GM21737 (cell line): ENCODE data around the gene HDAC4.

Experiments
- ATAC-seq: cut with Tn5 transposase; IDR thresholded peaks from one replicate; pipeline ENCODE4 v1.9.1; 2021; ENCODE audit warnings: mild to moderate bottlenecking, moderate library complexity; ENCODE audit not compliant: unreplicated experiment

Gene HDAC4

DNA sequence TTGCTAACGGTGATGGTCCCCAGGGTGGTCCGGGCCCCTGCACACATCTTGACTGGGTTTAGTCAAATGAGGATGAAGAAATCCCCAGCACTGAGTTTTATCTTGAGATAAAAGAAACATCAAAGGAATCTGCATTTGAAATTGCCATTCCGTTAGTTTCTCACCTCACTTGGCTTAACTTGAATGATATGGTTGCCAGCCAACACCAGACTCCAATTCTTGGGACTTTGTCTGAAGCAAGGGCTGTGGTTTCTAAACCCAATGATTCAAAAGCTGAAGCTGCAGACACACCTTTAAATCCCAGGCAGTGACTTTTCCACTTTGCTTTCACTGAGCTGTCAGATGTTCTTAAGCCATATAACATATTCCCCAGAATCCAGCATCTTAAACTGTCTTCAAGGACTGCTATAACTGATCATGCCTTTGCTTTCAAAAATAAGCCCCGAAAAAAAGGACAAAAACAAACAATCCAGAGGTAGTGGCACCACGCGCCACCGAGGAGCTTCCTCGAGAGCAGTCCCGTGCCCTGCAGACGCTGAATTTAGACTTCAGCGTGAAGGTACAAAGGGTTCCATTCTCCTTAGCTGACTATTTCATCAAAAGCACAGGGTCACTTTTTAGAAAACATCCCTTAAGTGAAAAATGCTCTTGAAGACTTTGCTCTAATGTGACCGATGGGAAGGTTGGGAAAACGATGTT lies 189.3 kb downstream of the HDAC4 start:
- ATAC-seq = no peak

DNA sequence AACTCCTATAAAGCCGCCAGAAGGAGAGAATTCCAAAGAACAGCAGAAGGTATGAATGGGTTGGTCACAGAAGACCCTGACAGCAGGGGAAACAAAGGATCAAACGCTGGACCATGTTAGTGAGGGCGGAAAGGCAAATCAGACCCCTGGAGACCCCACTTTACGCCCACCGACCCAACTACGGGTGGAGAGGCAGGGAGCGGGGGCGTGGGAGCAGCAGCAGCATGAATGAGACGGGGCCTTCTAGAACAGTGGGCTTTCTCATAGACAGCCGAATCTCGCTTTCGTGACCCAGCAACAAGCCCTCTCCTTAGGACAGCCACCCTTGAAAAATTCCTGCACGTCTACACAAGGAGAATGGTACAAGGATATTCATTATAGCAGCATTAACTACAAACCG lies 191.0 kb downstream of the HDAC4 start:
- no peak for ATAC-seq

DNA sequence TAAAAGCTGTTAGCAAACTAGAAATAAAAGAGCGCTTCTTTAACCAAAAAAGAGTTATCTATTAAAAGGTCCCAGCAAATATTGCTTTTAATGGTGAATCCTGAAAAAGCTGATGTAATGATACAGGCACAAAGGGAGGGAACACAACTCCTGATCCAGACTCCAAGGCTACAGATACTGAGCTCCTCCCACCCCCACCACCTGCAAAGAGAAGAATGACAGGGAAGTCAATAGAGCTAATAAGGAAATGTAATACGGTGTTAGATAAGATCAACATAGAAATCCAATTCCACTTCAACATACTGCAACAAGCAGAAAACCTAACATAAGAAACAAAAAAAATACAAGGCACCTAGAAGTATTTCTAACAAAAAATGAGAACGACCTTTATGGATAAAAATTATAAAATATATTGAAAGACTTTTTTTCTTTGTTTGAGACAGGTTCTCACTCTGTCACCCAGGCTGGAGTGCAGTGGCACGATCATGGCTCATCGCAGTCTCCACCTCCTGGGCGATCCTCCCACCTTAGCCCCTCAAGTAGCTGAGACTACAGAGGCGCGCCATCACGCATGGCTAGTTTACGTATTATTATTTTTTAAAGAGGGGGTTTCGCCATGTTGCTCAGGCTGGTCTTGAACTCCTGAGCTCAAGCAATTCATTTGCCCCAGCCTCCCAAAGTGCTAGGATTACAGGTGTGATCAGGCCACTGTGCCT lies 192.2 kb downstream of the HDAC4 start:
- no peak for ATAC-seq

DNA sequence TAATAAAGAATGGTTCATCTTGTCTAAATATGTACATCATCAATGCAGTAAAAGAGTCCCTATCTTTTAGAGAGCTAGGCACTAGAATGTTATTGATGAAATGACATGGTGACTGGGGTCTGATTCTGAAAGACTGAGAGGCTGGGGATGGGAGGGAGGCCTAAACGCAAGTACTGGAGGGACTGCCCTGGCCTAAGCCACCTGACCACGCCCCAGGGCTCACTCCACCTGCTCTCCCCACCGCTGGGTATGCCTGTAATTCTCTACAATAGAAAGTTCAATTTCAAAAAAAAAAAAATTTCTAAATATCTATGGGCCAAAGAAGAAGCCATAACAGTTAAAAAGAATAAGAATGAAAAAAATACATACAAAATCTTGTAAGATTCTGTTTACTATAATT lies 194.0 kb downstream of the HDAC4 start:
- no peak for ATAC-seq

DNA sequence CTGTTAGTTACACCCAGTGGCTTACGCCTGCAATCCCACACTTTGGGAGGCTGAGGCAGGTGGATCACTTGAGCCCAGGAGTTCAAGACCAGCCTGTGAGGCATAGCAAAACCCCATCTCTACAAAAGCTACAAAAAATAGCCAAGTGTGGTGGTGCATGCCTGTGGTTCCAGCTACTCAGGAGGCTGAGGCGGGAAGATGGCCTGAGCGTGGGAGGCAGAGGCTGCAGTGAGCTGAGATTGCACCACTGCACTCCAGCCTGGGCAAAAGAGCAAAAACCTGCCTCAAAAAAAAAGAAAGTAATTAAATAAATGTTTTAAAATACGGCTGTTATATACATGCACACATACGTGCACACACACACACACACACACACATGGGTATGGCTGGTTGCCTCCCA lies 194.8 kb downstream of the HDAC4 start:
- no peak for ATAC-seq

DNA sequence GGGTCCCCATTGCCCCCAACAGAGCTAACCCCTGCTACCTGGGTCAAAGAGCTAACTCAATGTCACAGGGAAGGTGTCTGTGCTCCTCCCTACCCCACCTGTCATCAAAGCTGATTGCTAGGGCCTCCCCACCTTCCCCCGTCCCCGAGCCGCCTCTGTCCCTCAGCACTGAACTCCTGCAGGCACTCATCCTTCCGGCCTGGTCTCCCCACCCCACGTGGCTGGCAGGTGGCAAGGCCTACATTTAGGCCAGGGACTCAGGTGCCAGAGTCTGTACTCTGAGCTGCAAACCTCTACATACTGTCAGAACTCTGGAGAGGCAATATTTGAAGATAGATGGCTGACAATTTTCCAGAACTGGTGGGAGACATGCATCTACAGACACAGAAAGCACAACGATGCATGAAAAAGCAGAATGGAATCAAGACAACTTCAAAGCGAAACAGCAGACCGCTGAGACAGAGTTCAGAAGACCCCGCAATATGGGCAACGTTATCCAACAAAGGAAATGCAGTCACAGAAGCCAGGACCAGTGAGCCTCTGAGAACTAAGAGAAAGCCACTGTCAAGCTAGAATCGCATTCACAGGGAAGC lies 195.8 kb downstream of the HDAC4 start:
- no peak for ATAC-seq

DNA sequence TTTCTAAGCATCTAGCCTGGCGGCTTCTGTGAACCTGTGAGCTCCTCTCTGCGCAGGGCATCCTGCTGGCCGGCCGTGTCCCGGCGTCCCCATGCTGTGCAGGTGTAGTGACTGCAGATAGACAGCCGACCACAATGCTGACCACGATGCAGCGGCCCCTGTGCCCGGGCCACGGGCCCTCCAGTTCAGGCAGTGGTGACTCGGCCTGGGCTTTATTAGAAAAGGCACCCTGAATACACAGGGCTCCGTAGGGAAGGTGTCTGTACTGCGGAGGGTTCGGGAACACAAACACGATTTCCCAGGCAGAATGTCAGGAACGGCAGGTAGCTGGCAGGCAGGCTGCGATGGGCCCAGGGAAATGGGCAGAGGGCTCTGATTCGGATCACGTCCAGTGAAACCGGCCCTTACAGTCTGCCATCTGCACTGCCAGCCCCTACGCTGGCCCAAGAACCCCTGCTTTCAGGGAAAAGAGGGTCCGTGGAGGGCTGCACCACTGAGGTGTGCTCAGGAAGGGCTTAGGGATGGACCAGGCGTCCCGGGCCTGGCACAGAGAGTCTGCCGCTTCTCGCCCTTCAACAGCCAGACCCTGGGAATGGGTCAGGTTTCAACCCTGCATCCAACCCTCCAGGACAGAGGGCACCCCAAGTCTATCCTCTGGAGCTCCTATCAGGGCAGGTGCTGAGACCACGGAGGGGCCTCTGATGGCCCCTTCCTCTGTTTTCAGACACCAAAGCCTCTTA lies 196.5 kb downstream of the HDAC4 start:
- no peak for ATAC-seq

DNA sequence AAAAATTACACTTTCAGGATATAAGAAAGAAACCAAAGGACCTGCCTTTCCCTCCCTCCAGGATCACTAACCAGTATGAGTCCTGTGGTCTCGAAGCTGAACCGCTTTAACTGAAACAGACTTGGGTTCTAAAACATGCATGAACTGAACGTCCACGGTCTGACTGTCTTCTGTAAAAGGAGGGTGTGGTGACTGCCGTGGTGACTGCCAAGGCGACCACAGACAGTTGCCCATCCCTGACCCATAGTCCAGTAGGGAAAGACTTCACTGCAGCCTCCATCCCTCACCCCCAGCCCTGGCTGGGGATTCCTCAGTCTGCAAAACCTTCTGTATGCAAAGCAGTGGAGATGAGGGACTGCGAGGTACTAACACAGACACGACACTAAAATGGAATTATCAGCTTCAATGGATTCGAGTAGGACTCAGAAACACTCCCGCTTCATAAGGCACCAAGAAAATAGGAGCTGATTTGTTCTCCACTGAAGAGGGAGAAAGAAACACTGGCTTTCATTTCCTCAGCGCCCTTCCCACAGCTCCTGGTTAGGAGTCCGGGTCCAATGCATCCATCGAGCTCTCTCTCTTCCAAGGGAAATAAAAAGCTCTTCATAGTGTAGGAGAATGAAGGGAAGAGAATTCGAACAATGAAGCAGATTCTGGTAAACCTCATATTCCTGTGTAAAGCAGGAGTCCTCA lies 197.2 kb downstream of the HDAC4 start:
- ATAC-seq = no peak

DNA sequence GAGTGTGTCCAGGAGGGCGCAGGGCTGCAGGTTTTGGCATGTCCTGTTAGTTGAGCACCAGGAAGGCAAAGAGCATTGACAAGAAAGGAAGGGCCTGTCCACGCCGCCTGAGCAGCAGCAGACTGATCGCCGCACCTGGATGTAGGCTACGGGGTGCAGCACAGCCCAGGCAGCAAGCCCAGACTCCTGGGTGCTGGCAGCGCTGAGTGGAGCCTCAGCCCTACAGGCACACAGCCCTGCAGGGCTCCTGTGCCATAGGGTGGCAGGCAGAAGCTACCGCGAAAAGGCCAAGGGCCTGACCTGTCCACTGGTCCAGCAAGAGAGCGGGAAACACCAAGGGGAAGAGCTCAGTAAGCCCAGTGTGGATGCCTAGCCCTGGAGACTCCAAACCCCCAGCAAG lies 198.0 kb downstream of the HDAC4 start:
- ATAC-seq = no peak

DNA sequence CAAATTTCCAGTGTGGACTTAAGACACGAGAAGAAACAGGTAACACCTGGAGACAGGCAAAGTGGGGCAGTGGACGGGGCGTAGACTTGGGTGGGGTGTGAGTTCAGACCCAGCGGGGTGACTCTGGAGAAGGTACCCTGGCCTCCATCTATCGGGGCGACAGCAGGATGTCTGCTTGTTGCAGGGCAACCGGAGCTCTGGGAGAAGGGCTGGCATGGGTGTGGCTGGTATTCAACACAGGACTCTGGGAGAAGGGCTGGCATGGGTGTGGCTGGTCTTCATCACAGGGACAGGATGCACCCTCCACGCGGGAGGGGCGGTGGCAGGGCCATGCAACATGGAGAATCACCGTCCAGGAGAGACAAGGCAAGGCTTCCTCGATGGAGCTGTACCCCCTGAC lies 198.5 kb downstream of the HDAC4 start:
- ATAC-seq = no peak

DNA sequence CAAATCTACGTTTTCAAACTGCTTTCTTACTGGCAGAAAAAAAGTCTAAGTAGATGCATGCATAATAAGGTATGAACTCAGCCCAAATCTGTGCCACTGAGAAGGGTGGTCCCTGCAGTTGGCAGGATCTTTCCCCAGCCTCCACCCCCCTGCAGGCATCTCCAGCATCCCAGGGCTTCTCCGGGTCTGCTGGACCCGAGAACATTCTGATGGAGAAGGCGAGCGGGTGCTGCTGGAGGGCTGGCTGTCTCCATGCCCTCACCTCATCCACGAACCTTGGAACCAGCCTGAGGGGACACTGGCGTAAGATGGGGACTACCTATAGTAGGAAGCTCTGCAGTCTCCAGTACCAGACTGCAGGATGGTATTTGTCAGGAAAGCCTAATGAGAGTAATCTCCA lies 198.9 kb downstream of the HDAC4 start:
- no peak for ATAC-seq

DNA sequence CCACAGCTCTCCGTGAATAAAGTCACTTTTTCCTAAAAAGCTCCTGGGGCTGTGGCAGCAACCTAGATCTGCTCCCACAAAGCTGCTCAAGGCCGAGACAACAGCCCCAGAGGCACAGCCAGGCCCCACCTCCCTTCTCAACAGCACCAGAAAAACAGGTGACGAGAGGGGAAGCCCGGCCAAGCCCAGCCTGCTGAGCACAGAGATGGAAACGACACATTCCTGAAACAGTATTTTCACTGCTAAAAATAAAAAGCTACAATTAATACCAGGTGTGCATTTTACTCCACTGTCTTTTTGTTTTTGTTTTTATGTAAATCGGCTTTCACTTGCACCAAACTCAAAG lies 199.3 kb downstream of the HDAC4 start:
- no peak for ATAC-seq

DNA sequence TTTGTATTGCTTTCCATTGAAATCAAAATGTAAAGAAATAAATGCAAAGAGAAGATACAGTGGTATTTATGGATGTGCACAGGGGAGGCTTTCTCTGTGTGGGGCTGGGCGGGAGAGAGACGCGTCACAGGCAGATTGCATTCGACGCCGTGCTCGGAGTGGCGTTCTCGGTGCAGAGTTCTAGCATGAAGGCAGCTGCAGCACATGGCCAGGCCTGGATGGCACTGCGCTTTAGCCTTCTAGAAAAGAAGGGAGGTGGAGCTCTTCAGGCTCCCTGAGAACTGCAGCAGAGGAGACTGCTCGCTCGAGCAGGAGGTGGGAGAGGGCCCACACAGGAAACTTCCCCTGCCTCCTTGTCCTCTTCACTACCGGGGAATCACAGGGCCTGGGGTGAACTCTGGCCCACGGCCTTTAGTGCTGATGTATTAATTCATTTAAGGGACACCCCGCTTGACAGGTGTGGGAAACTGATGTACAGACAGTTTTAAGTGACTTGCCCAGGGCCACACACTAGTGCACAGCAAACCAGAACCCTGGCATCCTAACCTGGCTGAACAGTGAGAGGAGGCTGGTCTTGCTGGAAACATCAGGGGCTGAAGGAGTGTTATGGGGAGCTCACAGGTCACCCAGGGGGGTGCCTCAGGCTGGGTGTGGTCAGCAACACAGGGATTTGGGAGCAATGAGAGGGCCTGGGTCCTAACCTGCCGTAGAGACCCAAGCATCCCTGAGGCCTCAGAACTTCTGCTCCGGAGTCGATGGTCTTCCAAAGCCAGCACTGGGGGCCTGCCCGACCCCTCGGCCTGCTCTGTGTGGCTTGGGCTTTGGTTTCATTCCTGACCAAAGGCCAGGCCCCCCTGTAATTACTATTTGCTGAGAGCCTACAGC lies 199.9 kb downstream of the HDAC4 start:
- no peak for ATAC-seq

DNA sequence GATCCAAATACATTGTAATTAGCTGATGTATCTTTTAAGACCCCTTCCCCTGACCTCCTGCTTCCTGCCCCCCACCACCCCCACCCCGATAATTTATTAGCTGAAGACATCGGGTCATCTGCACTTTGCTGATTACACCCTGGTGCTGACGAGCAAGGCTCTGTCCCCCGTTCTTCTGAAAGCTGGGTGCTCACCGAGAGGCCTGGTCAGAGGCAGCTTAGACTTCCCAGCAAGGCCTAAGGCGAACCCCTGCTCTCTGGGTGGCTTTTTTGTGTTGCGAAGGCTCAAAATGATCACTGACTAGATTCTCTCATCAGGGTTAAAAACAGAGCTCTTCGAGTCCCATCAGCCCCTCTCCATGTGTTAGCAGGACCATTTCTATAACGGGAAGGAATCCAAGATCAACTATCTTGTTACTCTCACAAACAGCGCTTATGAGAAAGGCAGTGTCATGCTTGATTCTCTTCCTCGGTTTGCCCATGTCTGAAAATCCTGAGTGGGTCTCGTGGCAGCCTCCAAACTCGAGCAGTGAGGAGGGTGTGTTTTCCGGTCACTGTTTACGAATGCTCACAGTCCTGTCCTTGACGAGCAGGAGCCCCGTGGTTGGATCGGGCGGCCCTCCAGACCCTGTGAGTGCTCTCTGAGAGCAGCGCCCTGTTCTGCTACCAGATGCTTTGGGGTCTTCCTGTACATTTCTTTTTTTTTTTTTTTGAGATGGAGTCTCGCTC lies 201.6 kb downstream of the HDAC4 start:
- ATAC-seq = no peak

DNA sequence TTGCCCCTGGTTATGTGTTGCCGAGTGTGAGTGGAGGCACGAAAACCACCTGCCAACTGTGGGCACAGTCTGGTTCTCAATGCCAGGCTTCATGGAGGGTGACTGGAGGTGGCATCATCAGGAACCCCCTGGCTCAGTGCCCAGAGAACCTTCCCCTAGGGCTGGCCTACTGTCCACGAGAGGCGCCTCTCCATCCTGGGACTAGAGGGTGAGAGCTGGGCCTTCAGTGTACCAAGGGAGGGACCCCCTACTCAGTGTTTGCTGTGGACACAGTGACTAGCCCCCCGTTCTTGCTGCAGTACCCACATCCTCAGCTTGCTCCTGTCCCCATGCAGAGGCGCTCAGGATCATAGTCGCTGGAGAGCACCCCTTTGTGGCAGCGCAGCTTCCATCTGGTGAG lies 202.6 kb downstream of the HDAC4 start:
- no peak for ATAC-seq

DNA sequence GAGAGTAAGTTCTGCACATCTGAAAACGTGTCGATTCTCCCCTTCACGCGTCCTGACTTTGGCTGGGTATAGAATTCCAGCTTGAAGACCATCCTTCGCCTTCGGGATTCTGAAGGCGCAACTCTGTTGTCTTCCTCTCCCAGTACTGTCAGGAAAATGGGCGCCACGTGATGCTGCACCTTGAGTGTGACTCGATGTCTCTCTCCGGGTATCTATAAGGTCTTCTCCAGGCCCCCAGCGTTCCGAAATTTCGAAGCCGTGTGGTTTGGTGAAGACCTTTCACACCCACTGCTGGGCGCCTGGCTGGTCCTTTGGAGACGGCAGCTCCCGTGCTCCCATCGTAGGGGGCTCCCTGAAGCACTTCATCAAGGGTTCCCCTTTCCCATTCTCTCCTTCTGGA lies 203.7 kb downstream of the HDAC4 start:
- no peak for ATAC-seq

DNA sequence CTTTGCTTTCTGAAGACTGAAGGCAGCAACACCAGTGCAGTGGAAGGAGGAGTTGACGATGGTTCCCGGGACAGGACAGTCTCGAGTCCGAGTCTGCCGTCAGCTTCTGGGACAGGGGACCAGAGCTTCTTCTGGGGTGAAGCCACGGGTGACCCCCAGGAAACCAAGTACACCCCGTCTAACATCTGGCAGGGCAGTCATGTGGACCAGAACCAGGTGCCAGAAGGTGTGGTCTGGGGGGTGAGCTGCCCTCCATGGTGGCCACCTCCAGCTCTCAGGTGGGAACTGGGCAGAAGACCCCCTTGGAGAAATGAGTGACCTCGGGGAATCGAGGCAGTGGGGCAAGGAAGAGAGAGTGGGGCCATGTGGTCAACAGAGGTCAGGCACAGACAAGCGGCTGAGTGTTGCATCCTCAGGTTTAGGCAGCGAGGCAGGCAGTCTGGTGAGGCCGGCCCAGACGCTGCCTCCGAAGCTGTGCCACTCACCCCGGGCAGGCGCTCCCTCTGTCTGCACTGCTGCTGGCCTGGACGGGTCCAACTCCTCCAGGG lies 204.3 kb downstream of the HDAC4 start:
- no peak for ATAC-seq

DNA sequence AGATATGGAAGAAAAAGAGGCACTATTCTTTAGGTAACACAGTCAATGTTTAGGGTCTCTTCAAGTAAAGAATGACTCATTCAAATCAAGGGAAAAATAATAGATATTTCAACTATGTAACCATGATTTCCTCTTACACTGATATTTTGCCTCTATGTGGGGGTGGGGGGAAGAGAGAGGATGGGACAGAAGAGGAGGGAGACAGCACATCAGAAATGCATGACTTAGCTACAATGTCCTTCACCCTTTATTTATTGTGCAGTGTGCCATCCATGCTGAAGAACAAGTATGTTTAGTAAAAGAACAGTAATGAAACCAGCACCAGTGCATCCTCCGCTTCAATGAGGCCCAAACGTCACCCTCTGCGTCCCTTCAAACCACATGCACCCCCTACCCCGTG lies 204.8 kb downstream of the HDAC4 start:
- ATAC-seq = no peak

DNA sequence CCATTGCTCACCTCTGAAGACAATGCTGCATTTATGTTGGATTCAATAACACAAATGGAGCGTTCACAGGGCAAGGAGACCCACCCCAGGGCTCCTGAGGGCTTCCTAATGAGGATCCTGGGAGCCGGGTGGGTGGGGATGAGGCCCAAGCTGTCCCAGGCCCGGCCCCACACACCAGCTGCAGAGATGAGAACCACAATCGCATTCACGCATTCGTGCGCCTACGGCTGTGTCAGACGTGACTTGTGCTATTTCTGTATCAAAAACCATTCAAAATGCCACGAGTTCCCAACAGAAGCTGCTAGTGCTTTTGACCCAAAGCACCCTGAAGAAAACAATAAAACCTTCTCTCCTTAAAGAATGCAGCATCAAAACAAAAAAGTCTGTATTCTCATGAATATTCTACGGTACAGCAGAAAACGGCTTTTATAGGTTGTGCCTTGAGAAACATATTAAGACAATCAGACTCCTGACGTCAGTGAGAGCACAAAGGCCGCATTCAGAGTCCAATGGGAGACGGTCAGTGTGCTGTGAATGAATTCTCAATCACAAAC lies 205.4 kb downstream of the HDAC4 start:
- ATAC-seq = no peak
